Fibroblast of lung (primary cell): ENCODE data around the gene LPA. TPM values are rescaled to one million over a fixed set of nuclear protein-coding genes. Genes with fewer than 3 reads are reported as not detected.
"Not testable (repeated sequence)": the region's sequence is repeated elsewhere in the genome, so short reads cannot be mapped to it uniquely, and the experiment has no call there.

Source experiments
- DNase-seq, 2 donors: peaks; one replicate each; pipeline versions ENCODE4 v3.0.0 to v3.0.0-alpha.2; 2010; ENCODE audit warnings: low read depth in 2 of 2
- H2AFZ ChIP-seq: 2 replicates; pipeline ENCODE4 v1.5.1; 2012; ENCODE audit warnings: low read length, control low read depth, inconsistent platforms
- H3K27ac ChIP-seq: 2 replicates; pipeline ENCODE4 v1.5.1; 2011; ENCODE audit warnings: low read length, control low read depth; ENCODE audit not compliant: insufficient read depth
- H3K27me3 ChIP-seq: 2 replicates; pipeline ENCODE4 v1.5.1; 2011; ENCODE audit warnings: mild to moderate bottlenecking, low read length; ENCODE audit not compliant: control insufficient read depth, insufficient read depth
- H3K36me3 ChIP-seq: 2 replicates; pipeline ENCODE4 v1.5.1; 2011; ENCODE audit warnings: low read length; ENCODE audit not compliant: control insufficient read depth, insufficient read depth
- H3K4me1 ChIP-seq: 2 replicates; pipeline ENCODE4 v1.5.1; 2011; ENCODE audit warnings: low read length; ENCODE audit not compliant: control insufficient read depth, insufficient read depth; ENCODE audit errors: extremely low read depth
- H3K4me2 ChIP-seq: 2 replicates; pipeline ENCODE4 v1.5.1; 2011; ENCODE audit warnings: low read length, control low read depth; ENCODE audit not compliant: insufficient read depth; ENCODE audit errors: extremely low read depth
- H3K4me3 ChIP-seq, 4 experiments: fragments of 200-600 bp in 1 of 4; sonication (generic) in 1 of 4; replicated peaks in 1 of 4; 2 replicates each; pipeline ENCODE4 v1.5.1; 2011 to 2016; ENCODE audit warnings: low read length in 4 of 4, low read depth in 3 of 4, mild to moderate bottlenecking in 3 of 4, control low read depth in 2 of 4, inconsistent platforms in 1 of 4, mixed read lengths in 1 of 4; ENCODE audit not compliant: insufficient read depth in 1 of 4; ENCODE audit errors: control extremely low read depth in 1 of 4
- H3K79me2 ChIP-seq: 2 replicates; pipeline ENCODE4 v1.5.1; 2012; ENCODE audit warnings: mild to moderate bottlenecking, low read length, inconsistent platforms; ENCODE audit not compliant: control insufficient read depth, insufficient read depth
- H3K9ac ChIP-seq: 2 replicates; pipeline ENCODE4 v1.5.1; 2011; ENCODE audit warnings: mild to moderate bottlenecking, low read length, control low read depth; ENCODE audit not compliant: insufficient read depth
- H3K9me3 ChIP-seq: 2 replicates; pipeline ENCODE4 v1.5.1; 2012; ENCODE audit warnings: low read depth, low read length; ENCODE audit not compliant: control insufficient read depth, insufficient read depth
- H4K20me1 ChIP-seq: 2 replicates; pipeline ENCODE4 v1.5.1; 2011; ENCODE audit warnings: low read length; ENCODE audit not compliant: control insufficient read depth, insufficient read depth; ENCODE audit errors: extremely low read depth
- CTCF ChIP-seq, 2 donors: IDR thresholded peaks in 1 of 2; conservative IDR thresholded peaks in 1 of 2; 1 replicate in 1 of 2; 2 replicates in 1 of 2; pipeline ENCODE4 v1.5.1; 2011 to 2012; ENCODE audit warnings: low read length in 2 of 2, control low read depth in 1 of 2, inconsistent platforms in 1 of 2, low read depth in 1 of 2, mild to moderate bottlenecking in 1 of 2
- EZH2 ChIP-seq: IDR thresholded peaks from 2 replicates; pipeline ENCODE4 v1.5.1; 2012; ENCODE audit warnings: low read length, control low read depth, mild to moderate bottlenecking; ENCODE audit errors: missing control alignments
- polyA plus RNA-seq, 2 donors: library from polyadenylated mRNA; depleted of rRNA in 1 of 2; stranded (reverse) in 1 of 2; unstranded in 1 of 2; fragments of >200 nt; gene quantifications; 2 replicates each; pipeline ENCODE4 v1.2.1, GENCODE V29; 2011 to 2012; ENCODE audit warnings: missing spikeins in 1 of 2
- total RNA-seq: library from RNA; depleted of rRNA; stranded (reverse); fragments of >200 nt; gene quantifications from 2 replicates; pipeline ENCODE4 v1.2.1, GENCODE V29; 2014

Gene LPA
- total and polyA plus RNA-seq, 2 donors (not counting 1 experiment from before 2014, with no cell fraction given), result not detected

GRCh38 chr6:160573943-160574342 lies 90.1 kb downstream of the LPA start:
- no peak for DNase-seq
- TF ChIP-seq EZH2 (no peak), CTCF (conservative IDR thresholded peaks at IDR 0.05 in 1 of 2, IDR thresholded peaks at IDR 0.05 in 1 of 2; ENCODE audit: low read depth in 1 of 2, low read length in 2 of 2) (no peak)
- H2AFZ ChIP-seq, result no peak overlapping the region
- no peaks in the 10 kb centered on the region for H4K20me1 ChIP-seq
- no peak overlapping the region for H3K4me3 ChIP-seq
- H3K9ac ChIP-seq, result no peak overlapping the region
- no peaks in the 10 kb centered on the region for H3K4me1 ChIP-seq
- H3K79me2 ChIP-seq, result no peaks in the 10 kb centered on the region
- H3K9me3 ChIP-seq, result no peaks in the 10 kb centered on the region
- no peak overlapping the region for H3K4me2 ChIP-seq
- H3K27ac ChIP-seq, result no peak overlapping the region
- no peaks in the 10 kb centered on the region for H3K27me3 ChIP-seq
- no peaks in the 10 kb centered on the region for H3K36me3 ChIP-seq

- not testable (repeated sequence) for H4K20me1 ChIP-seq, H3K4me3 ChIP-seq, H3K79me2 ChIP-seq, H3K9ac ChIP-seq, H3K9me3 ChIP-seq, H3K36me3 ChIP-seq, H3K27ac ChIP-seq, DNase-seq, H3K27me3 ChIP-seq, H2AFZ ChIP-seq, H3K4me2 ChIP-seq, H3K4me1 ChIP-seq
These were observed 92.9 kb downstream of the LPA start for GRCh38 chr6:160571201-160571600.

- no peaks in the 10 kb centered on the region for H3K4me1 ChIP-seq
- no peak for DNase-seq
- H3K4me2 ChIP-seq, result no peak overlapping the region
- no peak overlapping the region for H3K27ac ChIP-seq
- H2AFZ ChIP-seq, result no peak overlapping the region
- H3K9ac ChIP-seq, result no peak overlapping the region
- H3K27me3 ChIP-seq, result no peaks in the 10 kb centered on the region
- H3K4me3 ChIP-seq, result no peak overlapping the region
- TF ChIP-seq EZH2 (no peak), CTCF (conservative IDR thresholded peaks at IDR 0.05 in 1 of 2, IDR thresholded peaks at IDR 0.05 in 1 of 2; ENCODE audit: low read depth in 1 of 2, low read length in 2 of 2) (no peak)
- no peaks in the 10 kb centered on the region for H3K79me2 ChIP-seq
- H4K20me1 ChIP-seq, result no peaks in the 10 kb centered on the region
- H3K36me3 ChIP-seq, result no peaks in the 10 kb centered on the region
- H3K9me3 ChIP-seq, result no peaks in the 10 kb centered on the region
These were observed 119.3 kb downstream of the LPA start for GRCh38 chr6:160544802-160545201.
